SU-DHL-6 (cell line): ENCODE measurements around the gene ACHE.

Source experiments
- CTCF ChIP-seq: fragments of 200-600 bp; sonication (generic); IDR thresholded peaks from one replicate; pipeline ENCODE4 v1.5.1; 2017; ENCODE audit warnings: antibody characterized with exemption, mild to moderate bottlenecking, low read length, moderate library complexity; ENCODE audit not compliant: insufficient read depth, poor library complexity, severe bottlenecking
- EZH2phosphoT487 ChIP-seq: fragments of 200-600 bp; sonication (generic), shearing (Covaris generic); conservative IDR thresholded peaks from 2 replicates; pipeline ENCODE4 v1.6.1; 2018; ENCODE audit warnings: mild to moderate bottlenecking, antibody characterized with exemption, low read length, moderate library complexity, mixed read lengths

DNA sequence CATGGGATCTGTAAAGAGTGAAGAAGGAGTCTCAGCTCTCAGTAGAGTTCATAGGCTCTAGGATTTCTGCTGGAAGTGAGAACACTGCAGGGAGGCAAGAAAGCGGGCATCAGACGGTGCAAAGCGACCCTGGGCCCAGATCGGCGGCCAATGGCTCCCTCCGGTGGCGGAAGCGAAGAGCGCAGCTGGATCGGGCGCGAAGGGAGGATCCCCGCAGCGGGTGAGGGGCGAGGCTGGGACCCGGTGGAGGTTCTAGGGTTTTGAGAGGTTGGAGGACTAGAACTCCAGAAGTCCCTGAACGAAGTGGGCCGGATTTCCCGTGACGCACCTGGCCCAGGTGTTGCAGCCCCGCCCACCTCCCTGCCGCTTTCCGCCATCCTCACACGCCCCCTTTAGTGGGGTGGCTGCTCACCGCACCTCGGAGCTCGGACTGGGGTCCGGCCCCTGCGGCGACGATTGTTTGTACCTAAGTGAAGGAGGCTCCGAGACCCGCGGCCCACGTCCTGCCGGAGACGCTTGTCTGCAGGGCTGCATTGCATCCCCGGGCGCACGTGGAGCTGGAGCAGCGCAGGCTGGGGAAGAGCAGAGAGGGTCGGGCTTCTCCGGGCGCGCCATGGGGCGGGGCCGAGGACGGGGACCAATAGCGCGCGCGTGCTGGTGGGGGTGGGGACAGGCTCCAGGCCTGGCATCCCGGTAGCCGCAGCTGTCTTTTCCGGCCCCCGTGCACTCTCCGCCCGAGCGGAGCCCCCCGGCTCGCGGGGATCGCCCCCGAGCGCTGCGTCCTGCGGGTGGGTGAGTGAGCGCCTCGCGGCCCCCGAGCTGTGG, 43.4 kb downstream of the ACHE start, which contains the start of gene SLC12A9:
- TF ChIP-seq CTCF (peak; percentile 96), EZH2phosphoT487 (no peak)
